Stimulated activated CD8-positive, alpha-beta memory T cell treated with anti-CD3 and anti-CD28 coated beads, Interleukin-4, amount 100 ng/mL, for 48 hours (primary cell): ENCODE data around the gene NAT9.

Source experiments
- DNase-seq: peaks from one replicate; pipeline ENCODE4 v3.0.0-alpha.2; 2020

The NAT9 gene

DNA sequence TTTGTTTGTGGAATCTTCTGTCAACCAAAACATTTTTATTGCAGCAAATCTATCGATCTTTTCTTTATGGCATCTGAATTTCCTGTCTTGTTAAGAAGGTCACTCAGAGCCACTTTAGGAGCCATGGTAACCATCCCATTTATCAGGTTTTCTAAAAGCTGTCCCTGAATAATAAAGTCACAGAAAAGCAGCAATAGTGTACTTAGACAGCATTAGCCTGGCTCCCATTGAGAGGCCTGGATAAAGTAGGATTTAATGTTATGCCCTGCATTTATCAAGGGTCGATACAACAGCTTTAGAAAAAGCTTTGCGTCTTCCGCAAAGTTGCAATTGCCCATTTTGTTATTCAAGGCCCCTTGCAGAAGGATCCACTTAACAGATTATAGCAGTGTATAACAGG, 53.4 kb downstream of the NAT9 start:
- no peak for DNase-seq
